GM18867 (cell line): ENCODE results near the gene FBXL12.
"Not testable (repeated sequence)": the region's sequence is repeated elsewhere in the genome, so short reads cannot be mapped to it uniquely, and the experiment has no call there.

ENCODE experiments used
- ATAC-seq: cut with Tn5 transposase; IDR thresholded peaks from one replicate; pipeline ENCODE4 v1.9.1; 2021; ENCODE audit warnings: mild to moderate bottlenecking, moderate library complexity; ENCODE audit not compliant: unreplicated experiment

The FBXL12 gene

GRCh38 chr19:9818734-9819595, at the start of gene FBXL12:
Gene FBXL12, minus strand, starts transcription at chr19:9819079. Its CDS starts 266 bp downstream, at chr19:9818813.
- ATAC-seq = peak; percentile 82

- peak; percentile 41 for ATAC-seq
Observed at GRCh38 chr19:9865732-9866501, 47.0 kb upstream of the FBXL12 start.

GRCh38 chr19:9863759-9864158, 44.9 kb upstream of the FBXL12 start:
- no peak for ATAC-seq

- no peak for ATAC-seq
Observed at GRCh38 chr19:9862938-9863337, 44.1 kb upstream of the FBXL12 start.

- ATAC-seq = no peak
Observed at GRCh38 chr19:9861503-9861902, 42.6 kb upstream of the FBXL12 start.

GRCh38 chr19:9860407-9860806, 41.5 kb upstream of the FBXL12 start:
- ATAC-seq = no peak

- no peak for ATAC-seq
Observed at GRCh38 chr19:9858766-9859165, 39.9 kb upstream of the FBXL12 start.

GRCh38 chr19:9857920-9858746, 39.3 kb upstream of the FBXL12 start:
- ATAC-seq = no peak

- no peak for ATAC-seq
Observed at GRCh38 chr19:9857076-9857721, 38.3 kb upstream of the FBXL12 start.

GRCh38 chr19:9856609-9857008, 37.7 kb upstream of the FBXL12 start:
- no peak for ATAC-seq

GRCh38 chr19:9854282-9854846, 35.5 kb upstream of the FBXL12 start:
- no peak for ATAC-seq

- no peak for ATAC-seq
Observed at GRCh38 chr19:9850235-9850959, 31.5 kb upstream of the FBXL12 start.

- ATAC-seq = no peak
Observed at GRCh38 chr19:9849791-9850190, 30.9 kb upstream of the FBXL12 start.

- ATAC-seq = no peak
Observed at GRCh38 chr19:9848762-9849161, 29.9 kb upstream of the FBXL12 start.

- ATAC-seq = no peak
Observed at GRCh38 chr19:9848060-9848459, 29.2 kb upstream of the FBXL12 start.

GRCh38 chr19:9847087-9847671, 28.3 kb upstream of the FBXL12 start:
- ATAC-seq = no peak

GRCh38 chr19:9843626-9844273, 24.9 kb upstream of the FBXL12 start:
- ATAC-seq = not testable (repeated sequence)

GRCh38 chr19:9842834-9843625, 24.2 kb upstream of the FBXL12 start:
- no peak for ATAC-seq
